Nephron progenitor cell (in vitro differentiated cells): Measurements from ENCODE around the gene TMEM115.

Source experiments
- DNase-seq: peaks from one replicate; pipeline ENCODE4 v3.0.0; 2021
- H3K27ac Mint-ChIP-seq: 2 replicates; pipeline ENCODE4 v1.8.0; 2021; ENCODE audit warnings: mild to moderate bottlenecking, moderate library complexity, mixed read lengths
- H3K27me3 Mint-ChIP-seq: 2 replicates; pipeline ENCODE4 v1.8.0; 2021; ENCODE audit warnings: mild to moderate bottlenecking, low read depth, mixed read lengths; ENCODE audit not compliant: poor library complexity
- H3K36me3 Mint-ChIP-seq: 2 replicates; pipeline ENCODE4 v1.8.0; 2021; ENCODE audit warnings: low read depth, mixed read lengths
- H3K4me1 Mint-ChIP-seq: 2 replicates; pipeline ENCODE4 v1.8.0; 2021; ENCODE audit warnings: mixed read lengths
- H3K4me3 Mint-ChIP-seq: 2 replicates; pipeline ENCODE4 v1.8.0; 2021; ENCODE audit warnings: mild to moderate bottlenecking, moderate library complexity, mixed read lengths
- H3K9me3 Mint-ChIP-seq: 2 replicates; pipeline ENCODE4 v1.8.0; 2021; ENCODE audit warnings: mild to moderate bottlenecking, moderate library complexity, mixed read lengths
- CTCF ChIP-seq: fragments of 200-600 bp; sonication (generic); IDR thresholded peaks from 2 replicates; pipeline ENCODE4 v1.5.0; 2021; ENCODE audit warnings: antibody characterized with exemption

The TMEM115 gene

GRCh38 chr3:50369012-50369670, 9.8 kb upstream of the TMEM115 start:
- H3K4me1 Mint-ChIP-seq = peaks cover 38% of the 10 kb centered on the region
- no peak for DNase-seq
- no peak for TF ChIP-seq CTCF
- H3K27me3 Mint-ChIP-seq = peaks cover 20% of the 10 kb centered on the region
- no peaks in the 10 kb centered on the region for H3K9me3 Mint-ChIP-seq
- H3K36me3 Mint-ChIP-seq = no peaks in the 10 kb centered on the region
- no peak overlapping the region for H3K4me3 Mint-ChIP-seq
- H3K27ac Mint-ChIP-seq = peak overlapping the region; percentile 57

- DNase-seq = no peak
- Mint-ChIP-seq H3K36me3 (no peaks in the 10 kb centered on the region), H3K27me3 (peaks cover 29% of the 10 kb centered on the region), H3K9me3 (no peaks in the 10 kb centered on the region), H3K4me3 (peak overlapping the region; percentile 80), H3K4me1 (peaks cover 15% of the 10 kb centered on the region), H3K27ac (no peak overlapping the region)
- no peak for TF ChIP-seq CTCF
Observed at GRCh38 chr3:50365842-50366220, 6.5 kb upstream of the TMEM115 start.

GRCh38 chr3:50365080-50365841, 5.9 kb upstream of the TMEM115 start:
- no peak overlapping the region for H3K27ac Mint-ChIP-seq
- no peaks in the 10 kb centered on the region for H3K9me3 Mint-ChIP-seq
- no peak for TF ChIP-seq CTCF
- H3K36me3 Mint-ChIP-seq = no peaks in the 10 kb centered on the region
- H3K4me3 Mint-ChIP-seq = peak overlapping the region; percentile 80
- peak; percentile 92 for DNase-seq
- H3K4me1 Mint-ChIP-seq = peaks cover 11% of the 10 kb centered on the region
- H3K27me3 Mint-ChIP-seq = peaks cover 27% of the 10 kb centered on the region

GRCh38 chr3:50364573-50365079, 5.3 kb upstream of the TMEM115 start:
- no peak for DNase-seq

GRCh38 chr3:50359760-50360110, 414 bp upstream of the TMEM115 start:
- no peak for DNase-seq
- peaks cover 12% of the 10 kb centered on the region for H3K27me3 Mint-ChIP-seq
- H3K4me1 Mint-ChIP-seq = peaks cover 44% of the 10 kb centered on the region
- peak overlapping the region; percentile 95 for H3K4me3 Mint-ChIP-seq
- H3K27ac Mint-ChIP-seq = no peak overlapping the region
- no peaks in the 10 kb centered on the region for H3K9me3 Mint-ChIP-seq
- TF ChIP-seq CTCF = no peak
- H3K36me3 Mint-ChIP-seq = no peaks in the 10 kb centered on the region

More at GRCh38 chr3:50364573-50365079, 5.3 kb upstream of the TMEM115 start:
- no peaks in the 10 kb centered on the region for H3K9me3 Mint-ChIP-seq
- no peaks in the 10 kb centered on the region for H3K36me3 Mint-ChIP-seq
- H3K27me3 Mint-ChIP-seq = peaks cover 27% of the 10 kb centered on the region
- no peak overlapping the region for H3K27ac Mint-ChIP-seq
- H3K4me1 Mint-ChIP-seq = peaks cover 18% of the 10 kb centered on the region
- TF ChIP-seq CTCF = no peak
- H3K4me3 Mint-ChIP-seq = peak overlapping the region; percentile 80
